ENCODE measurements around the gene SKAP1. TPM values are rescaled to one million over a fixed set of nuclear protein-coding genes. Genes with fewer than 3 reads are reported as not detected.

The SKAP1 gene
- total RNA-seq, 1 donor from 2014 or later, result not detected

- no peak for TF ChIP-seq CTCF (IDR thresholded peaks at IDR 0.05; ENCODE audit: partially characterized antibody, unreplicated experiment)
- H3K4me1 Mint-ChIP-seq (ENCODE audit: low read depth, unreplicated experiment), result peaks cover 4% of the 10 kb centered on the region
- H3K27ac Mint-ChIP-seq (ENCODE audit: unreplicated experiment), result no peak overlapping the region
- no peak overlapping the region for H3K4me3 Mint-ChIP-seq (ENCODE audit: unreplicated experiment)
- no peaks in the 10 kb centered on the region for H3K9me3 Mint-ChIP-seq (ENCODE audit: unreplicated experiment)
- H3K36me3 Mint-ChIP-seq (ENCODE audit: unreplicated experiment), result no peaks in the 10 kb centered on the region
- DNase-seq, result no peak
- peaks cover 3% of the 10 kb centered on the region for H3K27me3 Mint-ChIP-seq (ENCODE audit: unreplicated experiment)
Measured at GRCh38 chr17:48442819-48443218, 12.8 kb upstream of the SKAP1 start.

GRCh38 chr17:48441862-48442261 is 11.8 kb upstream of the SKAP1 start:
- Mint-ChIP-seq H3K27me3 (ENCODE audit: unreplicated experiment) (peaks cover 4% of the 10 kb centered on the region), H3K4me3 (ENCODE audit: unreplicated experiment) (no peak overlapping the region), H3K36me3 (ENCODE audit: unreplicated experiment) (no peaks in the 10 kb centered on the region), H3K27ac (ENCODE audit: unreplicated experiment) (no peak overlapping the region), H3K4me1 (ENCODE audit: low read depth, unreplicated experiment) (peaks cover 4% of the 10 kb centered on the region), H3K9me3 (ENCODE audit: unreplicated experiment) (no peaks in the 10 kb centered on the region)
- TF ChIP-seq CTCF (IDR thresholded peaks at IDR 0.05; ENCODE audit: partially characterized antibody, unreplicated experiment), result no peak
- no peak for DNase-seq

- no peak for DNase-seq
- H3K9me3 Mint-ChIP-seq (ENCODE audit: unreplicated experiment), result no peaks in the 10 kb centered on the region
- peaks cover 7% of the 10 kb centered on the region for H3K27me3 Mint-ChIP-seq (ENCODE audit: unreplicated experiment)
- H3K36me3 Mint-ChIP-seq (ENCODE audit: unreplicated experiment), result no peaks in the 10 kb centered on the region
- no peak for TF ChIP-seq CTCF (IDR thresholded peaks at IDR 0.05; ENCODE audit: partially characterized antibody, unreplicated experiment)
- H3K4me3 Mint-ChIP-seq (ENCODE audit: unreplicated experiment), result no peak overlapping the region
- H3K27ac Mint-ChIP-seq (ENCODE audit: unreplicated experiment), result no peak overlapping the region
- H3K4me1 Mint-ChIP-seq (ENCODE audit: low read depth, unreplicated experiment), result peaks cover 4% of the 10 kb centered on the region
Measured at GRCh38 chr17:48441231-48441711, 11.3 kb upstream of the SKAP1 start.

GRCh38 chr17:48440669-48441068 is 10.7 kb upstream of the SKAP1 start:
- Mint-ChIP-seq H3K27me3 (ENCODE audit: unreplicated experiment) (peaks cover 7% of the 10 kb centered on the region), H3K27ac (ENCODE audit: unreplicated experiment) (no peak overlapping the region), H3K4me3 (ENCODE audit: unreplicated experiment) (no peak overlapping the region), H3K36me3 (ENCODE audit: unreplicated experiment) (no peaks in the 10 kb centered on the region), H3K4me1 (ENCODE audit: low read depth, unreplicated experiment) (peaks cover 4% of the 10 kb centered on the region), H3K9me3 (ENCODE audit: unreplicated experiment) (no peaks in the 10 kb centered on the region)
- DNase-seq, result no peak
- no peak for TF ChIP-seq CTCF (IDR thresholded peaks at IDR 0.05; ENCODE audit: partially characterized antibody, unreplicated experiment)

GRCh38 chr17:48439875-48440505 is 10.0 kb upstream of the SKAP1 start:
- H3K27ac Mint-ChIP-seq (ENCODE audit: unreplicated experiment), result no peak overlapping the region
- peaks cover 3% of the 10 kb centered on the region for H3K9me3 Mint-ChIP-seq (ENCODE audit: unreplicated experiment)
- TF ChIP-seq CTCF (IDR thresholded peaks at IDR 0.05; ENCODE audit: partially characterized antibody, unreplicated experiment), result no peak
- DNase-seq, result no peak
- H3K36me3 Mint-ChIP-seq (ENCODE audit: unreplicated experiment), result no peaks in the 10 kb centered on the region
- H3K27me3 Mint-ChIP-seq (ENCODE audit: unreplicated experiment), result peaks cover 7% of the 10 kb centered on the region
- H3K4me1 Mint-ChIP-seq (ENCODE audit: low read depth, unreplicated experiment), result peaks cover 8% of the 10 kb centered on the region
- peak overlapping the region; percentile 11 for H3K4me3 Mint-ChIP-seq (ENCODE audit: unreplicated experiment)
